ENCODE results near the gene EDN1. TPM values are rescaled to one million over a fixed set of nuclear protein-coding genes. Genes with fewer than 3 reads are reported as not detected.

The EDN1 gene
- total RNA-seq, 4 donors from 2014 or later, result 3.6 to 38.4 (median 20.1) TPM

GRCh38 chr6:12249541-12250382 is 40.4 kb upstream of the EDN1 start:
- TF ChIP-seq CTCF (IDR thresholded peaks at IDR 0.05), result no peak
- DNase-seq (ENCODE audit: low spot score) (no peak), ATAC-seq (ENCODE audit: low FRiP score) (no peak)

- no peak for TF ChIP-seq CTCF (IDR thresholded peaks at IDR 0.05)
- DNase-seq (ENCODE audit: low spot score) (no peak), ATAC-seq (ENCODE audit: low FRiP score) (no peak)
Observed at GRCh38 chr6:12250383-12250770, 39.8 kb upstream of the EDN1 start.

- ATAC-seq (ENCODE audit: low FRiP score) (no peak), DNase-seq (ENCODE audit: low spot score) (no peak)
- TF ChIP-seq CTCF (IDR thresholded peaks at IDR 0.05), result no peak
Observed at GRCh38 chr6:12254210-12254609, 36.0 kb upstream of the EDN1 start.

- ATAC-seq (ENCODE audit: low FRiP score) (no peak), DNase-seq (ENCODE audit: low spot score) (no peak)
- TF ChIP-seq CTCF (IDR thresholded peaks at IDR 0.05), result no peak
Observed at GRCh38 chr6:12258191-12258590, 32.0 kb upstream of the EDN1 start.

GRCh38 chr6:12258591-12259075 is 31.5 kb upstream of the EDN1 start:
- DNase-seq (ENCODE audit: low spot score) (no peak), ATAC-seq (ENCODE audit: low FRiP score) (no peak)
- no peak for TF ChIP-seq CTCF (IDR thresholded peaks at IDR 0.05)

- ATAC-seq (ENCODE audit: low FRiP score), result no peak
- no peak for TF ChIP-seq CTCF (IDR thresholded peaks at IDR 0.05)
- DNase-seq (ENCODE audit: low spot score), result no peak
Observed at GRCh38 chr6:12260458-12261093, 29.6 kb upstream of the EDN1 start.
